ENCODE results near the gene CDH18. TPM values are rescaled to one million over a fixed set of nuclear protein-coding genes. Genes with fewer than 3 reads are reported as not detected.

CDH18 gene
- total RNA-seq, 2 donors from 2014 or later: not detected

DNA sequence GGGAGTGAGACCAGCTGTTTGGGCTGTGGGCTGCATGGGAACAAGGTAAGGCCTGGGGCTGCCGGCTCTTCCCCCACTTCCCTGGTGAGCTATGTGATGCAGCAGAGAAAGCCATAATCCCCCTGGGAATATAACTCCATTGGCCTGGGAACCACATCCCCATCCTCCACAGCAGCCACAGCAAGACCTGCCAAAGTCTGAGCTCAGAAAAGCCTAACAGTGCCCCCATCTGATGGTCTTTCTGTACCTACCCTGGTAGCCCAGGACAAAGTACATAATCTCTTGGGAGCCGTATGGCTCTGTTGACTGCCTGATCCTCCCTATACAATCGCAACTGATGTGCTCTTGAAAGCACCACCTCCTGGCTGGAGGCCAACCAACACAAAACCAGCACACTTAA is 432.6 kb downstream of the CDH18 start:
- no peak for DNase-seq
- H3K27ac Mint-ChIP-seq: no peak overlapping the region
- H3K4me1 Mint-ChIP-seq: no peaks in the 10 kb centered on the region
- H3K9me3 ChIP-seq (ENCODE audit: control insufficient read depth, low read length, poor library complexity, severe bottlenecking): no peaks in the 10 kb centered on the region
- no peak for ATAC-seq
- no peaks in the 10 kb centered on the region for H3K36me3 Mint-ChIP-seq (ENCODE audit: low read depth)
- H3K4me3 Mint-ChIP-seq: no peak overlapping the region
- H3K27me3 Mint-ChIP-seq: no peaks in the 10 kb centered on the region

DNA sequence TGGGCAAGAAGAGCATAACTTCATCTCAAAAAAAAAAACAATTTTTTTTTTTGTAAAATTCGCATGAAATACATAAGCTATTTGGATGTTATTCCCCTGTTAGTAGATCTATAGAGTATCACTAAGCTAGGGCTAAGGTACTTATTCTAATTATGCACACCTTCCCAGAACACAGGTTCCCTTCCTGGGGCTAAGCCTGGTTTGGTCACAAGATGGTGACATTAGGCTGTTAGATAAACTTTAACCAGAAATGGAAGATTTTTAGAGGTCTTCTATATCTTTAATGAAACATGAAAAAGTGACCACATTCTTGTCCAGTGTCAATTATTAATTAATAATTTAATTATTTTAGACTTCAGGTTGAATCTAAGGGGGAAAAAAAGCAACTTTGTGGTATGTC is 433.5 kb downstream of the CDH18 start:
- H3K27ac Mint-ChIP-seq: no peak overlapping the region
- DNase-seq (no peak), ATAC-seq (no peak)
- H3K4me1 Mint-ChIP-seq: no peaks in the 10 kb centered on the region
- H3K4me3 Mint-ChIP-seq: no peak overlapping the region
- H3K9me3 ChIP-seq (ENCODE audit: control insufficient read depth, low read length, poor library complexity, severe bottlenecking): no peaks in the 10 kb centered on the region
- H3K36me3 Mint-ChIP-seq (ENCODE audit: low read depth): no peaks in the 10 kb centered on the region
- no peaks in the 10 kb centered on the region for H3K27me3 Mint-ChIP-seq

- H3K9me3 ChIP-seq (ENCODE audit: control insufficient read depth, low read length, poor library complexity, severe bottlenecking): no peaks in the 10 kb centered on the region
- Mint-ChIP-seq H3K36me3 (ENCODE audit: low read depth) (no peaks in the 10 kb centered on the region), H3K27ac (no peak overlapping the region), H3K27me3 (no peaks in the 10 kb centered on the region), H3K4me3 (no peak overlapping the region), H3K4me1 (no peaks in the 10 kb centered on the region)
- no peak for DNase-seq
- ATAC-seq: no peak
Observed at GRCh38 chr5:19547640-19548039, 440.4 kb downstream of the CDH18 start.

DNA sequence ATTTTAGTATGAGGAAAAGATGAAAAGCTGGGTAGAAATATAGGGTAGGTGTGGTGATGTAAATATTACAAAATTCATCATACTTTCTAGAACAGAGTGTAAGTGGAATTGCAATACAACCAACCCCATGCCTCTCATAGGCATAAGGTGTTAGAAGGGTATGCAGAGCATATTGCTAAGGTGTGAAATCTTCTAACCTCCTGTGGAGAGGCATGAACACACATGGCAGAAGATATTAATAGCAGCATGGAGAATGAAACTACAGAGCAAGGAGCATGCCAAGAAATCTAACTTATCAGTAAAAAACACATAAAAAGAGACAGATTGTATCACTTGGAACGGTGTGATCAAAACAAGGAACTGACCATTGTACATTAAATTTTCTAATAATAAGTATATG is 441.5 kb downstream of the CDH18 start:
- Mint-ChIP-seq H3K27me3 (no peaks in the 10 kb centered on the region), H3K36me3 (ENCODE audit: low read depth) (no peaks in the 10 kb centered on the region), H3K4me1 (no peaks in the 10 kb centered on the region), H3K27ac (no peak overlapping the region), H3K4me3 (no peak overlapping the region)
- ATAC-seq (no peak), DNase-seq (no peak)
- no peaks in the 10 kb centered on the region for H3K9me3 ChIP-seq (ENCODE audit: control insufficient read depth, low read length, poor library complexity, severe bottlenecking)

DNA sequence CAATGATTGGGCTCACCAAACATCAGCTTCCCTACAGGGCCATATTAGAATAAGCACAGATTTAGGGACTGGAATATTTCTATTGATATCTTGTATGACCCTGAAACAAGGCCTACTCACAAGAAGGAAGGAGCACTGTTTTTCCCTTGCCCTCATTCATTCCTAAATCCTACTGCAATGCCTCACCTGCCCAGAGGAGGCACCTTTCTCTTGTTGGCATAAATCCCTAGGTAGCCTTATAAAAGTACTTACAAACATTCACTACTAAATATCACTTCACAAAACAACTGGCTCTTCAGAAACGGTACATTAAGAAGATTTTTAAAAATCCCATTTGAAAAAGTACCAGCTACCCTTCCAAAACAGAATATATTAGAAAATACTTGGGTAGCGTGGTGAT is 449.4 kb downstream of the CDH18 start:
- Mint-ChIP-seq H3K36me3 (ENCODE audit: low read depth) (no peaks in the 10 kb centered on the region), H3K27ac (no peak overlapping the region), H3K4me3 (no peak overlapping the region), H3K27me3 (no peaks in the 10 kb centered on the region), H3K4me1 (no peaks in the 10 kb centered on the region)
- ATAC-seq: no peak
- DNase-seq: no peak
- H3K9me3 ChIP-seq (ENCODE audit: control insufficient read depth, low read length, poor library complexity, severe bottlenecking): no peaks in the 10 kb centered on the region

- H3K27ac Mint-ChIP-seq: no peak overlapping the region
- H3K4me3 Mint-ChIP-seq: no peak overlapping the region
- H3K36me3 Mint-ChIP-seq (ENCODE audit: low read depth): no peaks in the 10 kb centered on the region
- H3K9me3 ChIP-seq (ENCODE audit: control insufficient read depth, low read length, poor library complexity, severe bottlenecking): no peaks in the 10 kb centered on the region
- no peak for ATAC-seq
- no peaks in the 10 kb centered on the region for H3K4me1 Mint-ChIP-seq
- H3K27me3 Mint-ChIP-seq: no peaks in the 10 kb centered on the region
- DNase-seq: no peak
Observed at GRCh38 chr5:19536387-19536786, 451.6 kb downstream of the CDH18 start.

DNA sequence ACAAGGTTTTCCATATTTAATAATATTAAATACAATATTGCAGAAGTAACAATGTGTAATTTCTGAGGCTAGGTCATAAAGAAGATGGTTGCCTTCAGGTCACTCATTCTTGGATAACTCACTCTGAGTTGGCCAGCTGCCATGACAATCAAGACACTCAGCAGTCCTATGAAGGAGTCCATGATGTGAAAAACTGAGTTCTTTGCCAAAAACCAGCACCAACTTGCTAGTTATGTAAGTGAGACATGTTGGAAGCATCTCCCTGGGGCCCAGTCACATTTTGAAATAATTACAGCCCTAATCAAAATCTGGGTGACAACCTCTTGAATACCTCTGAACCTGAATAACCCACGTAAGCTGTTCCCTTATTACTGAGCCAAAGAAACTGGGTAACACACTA is 453.2 kb downstream of the CDH18 start:
- ATAC-seq (no peak), DNase-seq (no peak)
- H3K4me1 Mint-ChIP-seq: no peaks in the 10 kb centered on the region

GRCh38 chr5:19532936-19533335 is 455.1 kb downstream of the CDH18 start:
- Mint-ChIP-seq H3K27me3 (no peaks in the 10 kb centered on the region), H3K27ac (no peak overlapping the region), H3K4me1 (no peaks in the 10 kb centered on the region), H3K4me3 (no peak overlapping the region), H3K36me3 (ENCODE audit: low read depth) (no peaks in the 10 kb centered on the region)
- no peak for DNase-seq
- no peaks in the 10 kb centered on the region for H3K9me3 ChIP-seq (ENCODE audit: control insufficient read depth, low read length, poor library complexity, severe bottlenecking)
- ATAC-seq: no peak

More for the DNA sequence above, 453.2 kb downstream of the CDH18 start:
- Mint-ChIP-seq H3K36me3 (ENCODE audit: low read depth) (no peaks in the 10 kb centered on the region), H3K4me3 (no peak overlapping the region), H3K27me3 (no peaks in the 10 kb centered on the region), H3K27ac (no peak overlapping the region)
- no peaks in the 10 kb centered on the region for H3K9me3 ChIP-seq (ENCODE audit: control insufficient read depth, low read length, poor library complexity, severe bottlenecking)

DNA sequence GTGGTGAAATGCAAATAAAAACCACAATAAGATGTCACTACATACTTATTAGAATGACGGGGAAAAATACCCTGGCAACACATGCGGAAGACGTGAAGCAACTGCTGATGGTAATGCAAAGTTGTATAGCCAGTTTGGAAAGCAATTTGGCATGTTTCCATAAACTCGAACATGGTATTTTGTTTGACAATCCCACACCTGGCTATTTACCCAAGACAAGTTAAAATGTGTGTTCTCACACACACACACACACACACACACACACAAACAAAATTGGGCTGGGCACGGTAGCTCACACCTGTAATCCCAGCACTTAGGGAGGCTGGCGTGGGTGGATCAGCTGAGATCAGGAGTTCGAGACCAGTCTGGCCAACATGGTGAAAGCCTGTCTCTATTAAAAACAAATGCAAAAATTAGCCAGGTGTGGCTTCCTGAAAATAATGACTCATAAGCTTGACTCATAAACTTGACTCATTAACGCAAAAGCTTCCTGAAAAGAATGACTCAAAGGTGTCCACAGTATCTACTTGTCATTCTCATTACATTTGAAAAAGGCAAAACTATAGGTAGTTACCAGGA is 456.5 kb downstream of the CDH18 start:
- Mint-ChIP-seq H3K27me3 (no peaks in the 10 kb centered on the region), H3K4me3 (no peak overlapping the region), H3K36me3 (ENCODE audit: low read depth) (no peaks in the 10 kb centered on the region), H3K4me1 (no peaks in the 10 kb centered on the region), H3K27ac (no peak overlapping the region)
- no peak for DNase-seq
- no peak for ATAC-seq
- no peaks in the 10 kb centered on the region for H3K9me3 ChIP-seq (ENCODE audit: control insufficient read depth, low read length, poor library complexity, severe bottlenecking)

GRCh38 chr5:19519448-19519847 is 468.6 kb downstream of the CDH18 start:
- H3K36me3 Mint-ChIP-seq (ENCODE audit: low read depth): no peaks in the 10 kb centered on the region
- H3K4me3 Mint-ChIP-seq: no peak overlapping the region
- no peak overlapping the region for H3K27ac Mint-ChIP-seq
- no peaks in the 10 kb centered on the region for H3K27me3 Mint-ChIP-seq
- H3K4me1 Mint-ChIP-seq: no peaks in the 10 kb centered on the region
- no peak for DNase-seq
- no peaks in the 10 kb centered on the region for H3K9me3 ChIP-seq (ENCODE audit: control insufficient read depth, low read length, poor library complexity, severe bottlenecking)
- no peak for ATAC-seq

GRCh38 chr5:19498852-19499251 is 489.1 kb downstream of the CDH18 start:
- H3K27me3 Mint-ChIP-seq: no peaks in the 10 kb centered on the region
- no peak for ATAC-seq

GRCh38 chr5:19497229-19497815 is 490.7 kb downstream of the CDH18 start:
- ATAC-seq (no peak), DNase-seq (no peak)
- H3K9me3 ChIP-seq (ENCODE audit: control insufficient read depth, low read length, poor library complexity, severe bottlenecking): no peaks in the 10 kb centered on the region
- no peaks in the 10 kb centered on the region for H3K4me1 Mint-ChIP-seq
- H3K4me3 Mint-ChIP-seq: no peak overlapping the region
- H3K36me3 Mint-ChIP-seq (ENCODE audit: low read depth): no peaks in the 10 kb centered on the region
- H3K27ac Mint-ChIP-seq: no peak overlapping the region
- H3K27me3 Mint-ChIP-seq: no peaks in the 10 kb centered on the region

More at GRCh38 chr5:19498852-19499251, 489.1 kb downstream of the CDH18 start:
- H3K4me1 Mint-ChIP-seq: no peaks in the 10 kb centered on the region
- H3K9me3 ChIP-seq (ENCODE audit: control insufficient read depth, low read length, poor library complexity, severe bottlenecking): no peaks in the 10 kb centered on the region
- DNase-seq: no peak
- H3K27ac Mint-ChIP-seq: no peak overlapping the region
- H3K4me3 Mint-ChIP-seq: no peak overlapping the region
- no peaks in the 10 kb centered on the region for H3K36me3 Mint-ChIP-seq (ENCODE audit: low read depth)

DNA sequence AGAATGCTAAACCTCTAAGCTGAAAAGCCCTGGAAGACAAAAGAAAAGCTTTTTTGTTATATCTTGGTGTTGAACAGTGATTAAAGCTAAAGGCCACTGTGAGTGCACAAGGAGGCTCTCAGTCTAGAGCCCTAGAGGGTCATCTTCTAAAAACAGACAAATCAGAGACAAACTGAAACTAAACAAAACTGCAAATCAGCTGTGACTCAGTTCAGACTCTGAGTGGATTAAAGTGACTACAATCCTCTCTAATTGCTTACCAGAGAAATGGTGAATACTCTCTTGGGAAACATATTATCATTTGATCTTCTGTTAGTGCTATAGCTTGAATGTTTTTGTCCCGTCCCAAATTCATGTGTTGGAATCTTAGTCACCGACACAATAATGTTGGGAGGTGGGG is 491.9 kb downstream of the CDH18 start:
- DNase-seq (no peak), ATAC-seq (no peak)
- Mint-ChIP-seq H3K4me1 (no peaks in the 10 kb centered on the region), H3K27ac (no peak overlapping the region), H3K36me3 (ENCODE audit: low read depth) (no peaks in the 10 kb centered on the region), H3K27me3 (no peaks in the 10 kb centered on the region), H3K4me3 (no peak overlapping the region)
- no peaks in the 10 kb centered on the region for H3K9me3 ChIP-seq (ENCODE audit: control insufficient read depth, low read length, poor library complexity, severe bottlenecking)

DNA sequence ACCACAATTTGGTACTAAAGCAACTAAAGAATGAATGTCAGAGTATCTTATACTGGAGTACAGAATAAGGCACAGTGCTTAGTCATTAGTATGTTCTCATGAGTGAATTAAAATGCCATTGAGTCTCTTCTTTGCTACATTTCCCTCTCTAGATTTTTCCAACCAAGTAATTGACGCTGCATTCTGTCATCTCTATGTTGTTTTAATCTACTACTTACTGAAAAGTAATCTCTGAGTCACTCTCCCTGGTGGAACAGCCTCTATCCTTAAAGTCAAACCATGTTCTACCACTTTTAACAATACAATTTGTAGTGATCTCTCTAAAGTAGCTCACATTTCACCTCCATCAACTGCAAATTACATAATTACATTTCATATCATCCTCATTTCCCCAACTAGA is 495.1 kb downstream of the CDH18 start:
- Mint-ChIP-seq H3K4me3 (no peak overlapping the region), H3K27me3 (no peaks in the 10 kb centered on the region), H3K36me3 (ENCODE audit: low read depth) (no peaks in the 10 kb centered on the region), H3K4me1 (no peaks in the 10 kb centered on the region), H3K27ac (no peak overlapping the region)
- DNase-seq: no peak
- no peak for ATAC-seq
- H3K9me3 ChIP-seq (ENCODE audit: control insufficient read depth, low read length, poor library complexity, severe bottlenecking): no peaks in the 10 kb centered on the region
